K562 (cell line): ENCODE measurements around the gene ATP5MK. TPM values are rescaled to one million over a fixed set of nuclear protein-coding genes. Genes with fewer than 3 reads are reported as not detected.
A peak's percentile ranks its signal among the peaks of the same experiment; 100 is the strongest.

Experiments used
- BCOR ChIP-seq: fragments of 450-650 bp; IDR thresholded peaks from 2 replicates; pipeline ENCODE4 v1.6.1; 2016
- CREBBP ChIP-seq: IDR thresholded peaks from one replicate; pipeline ENCODE4 v1.6.1; 2012; ENCODE audit warnings: low read depth, mild to moderate bottlenecking, control low read depth, inconsistent platforms, low read length
- CUX1 ChIP-seq: fragments of 200-800 bp; sonication (Bioruptor generic); IDR thresholded peaks from 2 replicates; pipeline ENCODE4 v1.6.1; 2016; ENCODE audit warnings: missing genetic modification characterization, missing compliant biosample characterization
- DNMT1 ChIP-seq: fragments of 450-650 bp; IDR thresholded peaks from 2 replicates; pipeline ENCODE4 v1.6.1; 2016; ENCODE audit warnings: antibody characterized with exemption, mild to moderate bottlenecking
- E2F8 ChIP-seq: fragments of 450-650 bp; IDR thresholded peaks from 2 replicates; pipeline ENCODE4 v1.7.1; 2018; ENCODE audit warnings: mild to moderate bottlenecking, low read depth; ENCODE audit not compliant: partially characterized antibody
- GABPB2 ChIP-seq: fragments of 250-450 bp; sonication (Bioruptor Pico); conservative IDR thresholded peaks from 2 replicates; pipeline ENCODE4 v1.5.1; 2021; ENCODE audit warnings: mild to moderate bottlenecking
- KLF6 ChIP-seq: fragments of 250-450 bp; sonication (Bioruptor Pico); IDR thresholded peaks from 2 replicates; pipeline ENCODE4 v1.4.0; 2020; ENCODE audit warnings: mild to moderate bottlenecking, moderate library complexity, borderline replicate concordance
- MBD2 ChIP-seq: sonication (generic); IDR thresholded peaks from 2 replicates; pipeline ENCODE4 v1.6.1; 2016; ENCODE audit warnings: low read depth, borderline replicate concordance
- MIER1 ChIP-seq: fragments of 450-650 bp; IDR thresholded peaks from 2 replicates; pipeline ENCODE4 v1.6.1; 2016; ENCODE audit warnings: antibody characterized with exemption, mild to moderate bottlenecking, low read depth
- PURB ChIP-seq: sonication (generic); formaldehyde crosslinking; IDR thresholded peaks from 2 replicates; pipeline ENCODE4 v1.9.0; 2021; ENCODE audit warnings: low read depth, mild to moderate bottlenecking, missing genetic modification reagents
- RBFOX2 ChIP-seq: fragments of 200-400 bp; formaldehyde crosslinking; IDR thresholded peaks from 2 replicates; pipeline ENCODE4 v1.6.1; 2017; ENCODE audit warnings: low read depth, mild to moderate bottlenecking, low read length, moderate library complexity
- RBM25 ChIP-seq: fragments of 200-400 bp; formaldehyde crosslinking; IDR thresholded peaks from 2 replicates; pipeline ENCODE4 v1.6.1; 2018; ENCODE audit warnings: low read length, low read depth, moderate library complexity; ENCODE audit not compliant: severe bottlenecking
- RFX7 ChIP-seq: fragments of 250-450 bp; sonication (Bioruptor Pico); IDR thresholded peaks from 2 replicates; pipeline ENCODE4 v1.5.1; 2021; ENCODE audit warnings: mild to moderate bottlenecking
- SMARCA5 ChIP-seq: fragments of 450-650 bp; IDR thresholded peaks from 2 replicates; pipeline ENCODE4 v1.6.1; 2016
- STAT5B ChIP-seq: fragments of 250-450 bp; sonication (Bioruptor Pico); IDR thresholded peaks from 2 replicates; pipeline ENCODE4 v1.8.0; 2021; ENCODE audit warnings: mild to moderate bottlenecking, inconsistent platforms
- YY1 ChIP-seq, 3 experiments: IDR thresholded peaks; 2 replicates each; pipeline ENCODE4 v1.6.1; 2011; ENCODE audit warnings: low read length in 2 of 3, mild to moderate bottlenecking in 2 of 3, moderate library complexity in 2 of 3, borderline replicate concordance in 1 of 3, control low read depth in 1 of 3, low read depth in 1 of 3; ENCODE audit not compliant: insufficient read depth in 3 of 3, insufficient replicate concordance in 2 of 3, control insufficient read depth in 1 of 3, insufficient read length in 1 of 3; ENCODE audit errors: extremely low read depth in 1 of 3
- ZBTB34 ChIP-seq: fragments of 250-450 bp; sonication (Bioruptor Pico); IDR thresholded peaks from 2 replicates; pipeline ENCODE4 v1.8.0; 2021; ENCODE audit warnings: mild to moderate bottlenecking, moderate library complexity
- ZBTB7A ChIP-seq: IDR thresholded peaks from 2 replicates; pipeline ENCODE4 v1.6.1; 2011; ENCODE audit warnings: low read depth, mild to moderate bottlenecking, low read length, moderate library complexity, borderline replicate concordance; ENCODE audit not compliant: control insufficient read depth
- ZBTB8A ChIP-seq: fragments of 450-650 bp; IDR thresholded peaks from 2 replicates; pipeline ENCODE4 v1.6.1; 2018; ENCODE audit warnings: mild to moderate bottlenecking, moderate library complexity; ENCODE audit not compliant: partially characterized antibody
- polyA plus RNA-seq, 8 experiments: library from polyadenylated mRNA; depleted of rRNA in 4 of 8; stranded (reverse) in 5 of 8; unstranded in 3 of 8; fragments of >200 nt; fragmentation: Nextera tagmentation in 2 of 8; fragmentation: Illumina TruSeq in 1 of 8; extraction: Ambion mirVana in 2 of 8; extraction: Trizol in 1 of 8; gene quantifications; 2 replicates each; pipeline versions ENCODE4 v1.2.1 to v1.2.3, GENCODE V29; 2011 to 2014; ENCODE audit warnings: inconsistent platforms in 1 of 8, missing spikeins in 1 of 8
- total RNA-seq, 7 experiments: library from RNA; depleted of rRNA in 6 of 7; stranded (reverse); fragments of >200 nt in 6 of 7; fragmentation: Illumina TruSeq in 2 of 7; extraction: Trizol in 2 of 7; gene quantifications; 2 replicates each; pipeline versions ENCODE4 v1.2.1 to v1.2.3, GENCODE V29; 2011 to 2021; ENCODE audit warnings: low replicate concordance in 1 of 7

Gene ATP5MK
- total and polyA plus RNA-seq, 9 of the 15 experiments (the other 6 are each of a cell fraction or from before 2014, with no cell fraction given), result 182 to 1,810 (median 741) TPM

- no peak for TF ChIP-seq CUX1
- no peak for TF ChIP-seq ZBTB34 (CRISPR knock-in tag)
- no peak for TF ChIP-seq PURB (CRISPR knock-in tag)
- no peak for TF ChIP-seq CREBBP
- no peak for TF ChIP-seq ZBTB8A
- TF ChIP-seq RBM25, result peak; percentile 10
- no peak for TF ChIP-seq SMARCA5
- no peak for TF ChIP-seq DNMT1
- no peak for TF ChIP-seq KLF6
- TF ChIP-seq ZBTB7A, result peak; percentile 58
- TF ChIP-seq GABPB2 (CRISPR knock-in tag), result no peak
- no peak for TF ChIP-seq BCOR
- peak; percentile 33; the same call in 1 of the 2 replicates for TF ChIP-seq MBD2
- TF ChIP-seq STAT5B (CRISPR knock-in tag), result no peak
- TF ChIP-seq RBFOX2, result peak; percentile 88
- TF ChIP-seq E2F8, result peak; percentile 64
- TF ChIP-seq YY1 (IDR thresholded peaks at IDR 0.05; ENCODE audit: borderline replicate concordance in 1 of 3, control insufficient read depth in 1 of 3, extremely low read depth in 1 of 3, insufficient read depth in 3 of 3, insufficient read length in 1 of 3, insufficient replicate concordance in 2 of 3, low read depth in 1 of 3, low read length in 2 of 3), result peak in 2 of 3 experiments; percentile 37 to 61
- no peak for TF ChIP-seq MIER1
- no peak for TF ChIP-seq RFX7 (CRISPR knock-in tag)
These were observed 45.6 kb downstream of the ATP5MK start, which contains the start of gene PCGF6 (continued) for GRCh38 chr10:103350517-103351260.
